ENCODE measurements around the gene CYSRT1.
"Not testable (repeated sequence)": the region's sequence is repeated elsewhere in the genome, so short reads cannot be mapped to it uniquely, and the experiment has no call there.

The CYSRT1 gene

DNA sequence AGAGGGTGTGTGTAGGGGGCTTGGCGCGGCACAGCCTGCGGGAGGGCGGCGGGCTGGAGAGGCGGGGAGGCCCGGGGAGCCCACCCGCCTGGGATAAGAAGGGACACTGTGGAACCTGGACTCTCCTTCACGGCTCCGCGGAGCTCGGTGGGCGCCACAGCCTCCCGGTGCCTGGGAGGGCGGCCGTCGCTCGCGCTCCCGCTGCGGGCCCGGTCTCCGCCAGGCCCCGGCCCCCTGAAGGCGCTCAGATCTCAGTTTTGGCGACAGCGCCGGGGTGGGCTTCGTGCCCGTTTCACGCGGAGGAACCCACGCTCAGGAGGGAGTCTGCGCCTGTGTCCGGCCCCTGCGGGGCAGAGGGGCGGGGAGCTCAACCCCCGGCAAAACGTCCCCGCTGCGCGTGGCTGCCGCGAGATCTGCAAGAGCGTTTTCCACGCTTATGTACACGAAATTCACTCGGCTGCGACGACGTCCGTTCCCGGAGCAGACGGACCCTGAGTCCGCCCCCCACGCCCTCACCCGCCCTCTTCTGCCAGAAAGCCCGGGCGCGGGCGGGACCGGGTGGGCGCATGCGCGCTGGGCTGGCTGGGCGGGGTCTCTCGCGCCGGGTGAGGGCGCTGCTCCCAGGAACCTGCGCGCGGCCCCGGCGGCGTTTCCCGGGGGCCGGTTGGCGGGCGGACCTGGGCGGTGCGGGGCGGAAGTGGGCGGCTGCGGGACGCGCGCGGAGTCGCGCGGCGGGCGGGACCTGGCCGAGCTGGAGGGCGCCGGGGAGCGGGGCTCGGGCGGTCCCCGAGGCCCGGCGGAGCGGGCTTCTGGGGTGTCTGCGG lies 29.9 kb downstream of the CYSRT1 start, which contains the start of gene NELFB:
Gene NELFB, plus strand, starts transcription at position 704 of the 824 bp plus-strand sequence.
- DNase-seq = peak; percentile 29

- DNase-seq = no peak
Observed at GRCh38 chr9:137255448-137256114, 30.6 kb downstream of the CYSRT1 start.

- DNase-seq = no peak
Observed at GRCh38 chr9:137256362-137256761, 31.4 kb downstream of the CYSRT1 start.

DNA sequence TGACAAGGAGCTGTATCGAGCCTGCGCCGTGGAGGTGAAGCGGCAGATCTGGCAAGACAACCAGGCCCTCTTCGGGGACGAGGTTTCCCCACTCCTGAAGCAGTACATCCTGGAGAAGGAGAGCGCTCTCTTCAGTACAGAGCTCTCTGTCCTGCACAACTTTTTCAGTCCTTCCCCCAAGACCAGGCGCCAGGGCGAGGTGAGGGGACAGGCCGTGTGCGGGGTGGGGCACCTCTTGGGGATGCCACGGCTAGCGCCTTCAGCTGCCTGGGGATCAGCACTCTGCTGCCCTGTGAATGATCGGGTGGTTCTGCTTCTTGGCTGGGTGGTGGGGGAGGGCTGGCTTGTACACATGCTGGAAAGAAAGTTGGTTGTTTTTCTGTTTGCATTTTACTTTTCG lies 31.9 kb downstream of the CYSRT1 start:
- DNase-seq = no peak

- DNase-seq = not testable (repeated sequence)
Observed at GRCh38 chr9:137262173-137262908, 37.4 kb downstream of the CYSRT1 start.

DNA sequence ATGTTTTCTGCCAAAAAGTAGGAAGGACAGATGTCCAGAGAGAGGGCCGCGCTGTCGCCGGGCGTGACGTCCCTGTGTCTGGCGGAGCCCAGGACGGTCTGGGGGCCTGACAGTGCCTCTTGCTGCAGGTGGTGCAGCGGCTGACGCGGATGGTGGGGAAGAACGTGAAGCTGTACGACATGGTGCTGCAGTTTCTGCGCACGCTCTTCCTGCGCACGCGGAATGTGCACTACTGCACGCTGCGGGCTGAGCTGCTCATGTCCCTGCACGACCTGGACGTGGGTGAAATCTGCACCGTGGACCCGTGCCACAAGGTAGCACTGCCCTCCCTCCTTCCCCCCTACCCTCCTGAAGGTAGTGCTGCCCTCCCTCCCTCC lies 37.9 kb downstream of the CYSRT1 start:
- no peak for DNase-seq

DNA sequence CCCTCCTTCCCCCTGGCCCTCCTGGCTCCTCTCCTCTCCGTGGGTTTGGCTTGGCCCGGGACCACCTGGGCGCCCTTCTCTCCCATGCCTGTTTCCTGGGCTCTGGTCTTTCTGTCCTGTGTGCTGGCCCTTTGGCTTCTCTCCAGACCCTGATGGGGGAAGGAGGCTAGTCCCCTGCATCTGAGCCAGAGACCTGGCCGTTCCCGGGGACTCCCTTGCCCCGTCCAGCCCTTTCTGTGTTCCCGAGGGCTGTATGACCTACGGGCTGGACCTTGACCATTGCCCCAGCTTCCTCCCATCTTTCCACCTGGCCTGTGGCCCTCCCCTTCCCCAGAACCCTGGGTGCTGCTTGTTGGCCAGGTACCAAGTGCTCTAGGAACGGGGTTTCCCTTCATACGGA lies 38.5 kb downstream of the CYSRT1 start:
- no peak for DNase-seq

- no peak for DNase-seq
Observed at GRCh38 chr9:137264067-137264466, 39.1 kb downstream of the CYSRT1 start.

- DNase-seq = no peak
Observed at GRCh38 chr9:137265496-137266161, 40.7 kb downstream of the CYSRT1 start.

- DNase-seq = no peak
Observed at GRCh38 chr9:137266162-137266527, 41.2 kb downstream of the CYSRT1 start.

DNA sequence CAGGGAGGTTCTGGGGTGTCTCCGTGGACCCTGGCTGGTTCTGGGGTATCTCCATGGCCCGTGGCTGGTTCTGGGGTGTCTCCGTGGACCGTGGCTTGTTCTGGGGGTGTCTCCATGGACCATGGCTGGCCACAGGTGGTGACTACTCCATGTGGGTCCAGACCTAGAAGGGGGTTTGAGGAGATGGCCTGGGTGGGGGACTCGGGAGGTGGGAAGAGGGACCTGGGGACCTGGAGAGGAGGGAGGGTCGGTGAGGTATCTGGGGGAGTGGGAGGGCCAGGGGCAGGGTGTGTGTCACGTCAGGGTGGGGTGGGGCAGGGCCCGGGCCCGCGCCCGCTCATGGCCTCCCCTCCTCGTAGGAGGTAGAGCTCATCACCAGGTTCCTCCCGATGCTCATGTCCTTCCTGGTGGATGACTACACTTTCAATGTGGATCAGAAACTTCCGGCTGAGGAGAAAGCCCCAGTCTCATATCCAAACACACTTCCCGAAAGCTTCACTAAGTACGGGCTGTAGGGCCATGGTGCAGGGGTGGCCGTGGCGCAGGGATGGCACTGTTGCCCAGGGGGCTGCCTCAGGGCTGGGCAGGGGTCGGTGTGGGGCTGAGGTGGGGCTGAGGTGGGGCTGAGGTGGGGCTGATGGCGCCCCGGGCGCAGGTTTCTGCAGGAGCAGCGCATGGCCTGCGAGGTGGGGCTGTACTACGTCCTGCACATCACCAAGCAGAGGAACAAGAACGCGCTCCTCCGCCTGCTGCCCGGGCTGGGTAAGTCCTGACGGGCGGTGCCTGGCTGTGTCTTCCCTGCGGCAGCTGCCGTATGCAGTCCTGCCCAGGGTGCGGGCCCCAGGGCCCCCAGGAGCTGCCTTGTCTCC lies 41.8 kb downstream of the CYSRT1 start:
- no peak for DNase-seq

DNA sequence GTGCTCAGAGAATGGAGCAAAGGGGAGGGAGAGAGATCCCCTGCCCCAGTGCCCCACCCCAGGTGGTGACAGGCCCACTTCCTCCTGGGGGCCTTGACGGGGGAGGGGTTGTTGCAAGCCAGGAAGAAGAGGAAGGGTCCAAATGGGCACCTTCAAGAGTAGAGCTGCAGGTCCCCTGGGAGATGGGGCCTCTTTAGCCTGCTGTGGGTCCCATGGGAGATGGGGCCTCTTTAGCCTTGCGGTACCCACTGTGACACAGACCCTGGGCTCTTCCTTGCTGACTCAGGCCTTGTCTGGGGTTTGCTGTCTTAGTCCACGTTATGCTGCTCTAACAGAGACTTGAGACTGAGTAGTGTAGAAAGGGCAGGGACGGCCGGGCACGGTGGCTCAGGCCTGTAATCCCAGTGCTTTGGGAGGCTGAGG lies 43.0 kb downstream of the CYSRT1 start:
- DNase-seq = no peak

- no peak for DNase-seq
Observed at GRCh38 chr9:137268538-137269201, 43.7 kb downstream of the CYSRT1 start.

- no peak for DNase-seq
Observed at GRCh38 chr9:137269231-137269772, 44.3 kb downstream of the CYSRT1 start.

GRCh38 chr9:137270929-137271695 lies 46.1 kb downstream of the CYSRT1 start:
- DNase-seq = no peak

GRCh38 chr9:137271696-137272076 lies 46.7 kb downstream of the CYSRT1 start:
- DNase-seq = no peak

- no peak for DNase-seq
Observed at GRCh38 chr9:137272241-137273094, 47.5 kb downstream of the CYSRT1 start.

DNA sequence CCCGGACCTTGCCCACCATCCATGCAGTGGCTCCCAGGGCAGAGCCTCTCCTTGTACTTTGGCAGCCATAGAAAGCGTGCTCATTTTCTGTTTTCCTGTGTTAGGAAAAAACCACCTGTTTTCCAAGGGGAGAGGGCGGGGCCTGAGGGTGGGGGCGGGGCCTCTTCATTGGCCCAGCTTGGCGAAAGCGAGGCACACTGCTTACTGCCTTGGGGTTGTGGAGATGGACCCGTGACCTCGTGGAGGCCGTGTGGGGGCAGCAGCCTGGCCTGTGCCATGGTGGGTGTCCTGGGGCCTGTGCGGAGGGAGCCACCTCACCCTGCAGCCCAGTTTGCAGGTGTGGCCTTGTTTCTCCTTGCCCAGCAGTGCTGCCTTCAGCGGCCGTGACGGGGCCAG lies 48.1 kb downstream of the CYSRT1 start:
- no peak for DNase-seq

- DNase-seq = no peak
Observed at GRCh38 chr9:137273611-137274320, 48.8 kb downstream of the CYSRT1 start.
